Liver (tissue), 9 donors: ENCODE results near the gene CCNH. TPM values are rescaled to one million over a fixed set of nuclear protein-coding genes. Genes with fewer than 3 reads are reported as not detected.

ENCODE experiments used
- DNase-seq: peaks from one replicate; pipeline ENCODE4 v3.0.0-alpha.2; 2017; ENCODE audit warnings: low spot score
- H3K27ac ChIP-seq, 2 donors: one replicate each; pipeline ENCODE4 v1.7.0; 2013; ENCODE audit warnings: inconsistent platforms in 2 of 2, low read length in 2 of 2, control low read depth in 1 of 2, low read depth in 1 of 2, mild to moderate bottlenecking in 1 of 2
- H3K27me3 ChIP-seq, 4 donors: one replicate each; pipeline versions ENCODE4 v1.6.1 to v1.7.0; 2013; ENCODE audit warnings: low read length in 3 of 4, inconsistent platforms in 1 of 4, mild to moderate bottlenecking in 1 of 4, moderate library complexity in 1 of 4; ENCODE audit not compliant: control insufficient read depth in 4 of 4, insufficient read depth in 4 of 4
- H3K36me3 ChIP-seq, 4 donors: one replicate each; pipeline versions ENCODE4 v1.6.1 to v1.7.0; 2013; ENCODE audit warnings: low read length in 3 of 4, mild to moderate bottlenecking in 3 of 4, low read depth in 1 of 4, moderate library complexity in 1 of 4; ENCODE audit not compliant: control insufficient read depth in 4 of 4, insufficient read depth in 3 of 4
- H3K4me1 ChIP-seq, 4 donors: one replicate each; pipeline versions ENCODE4 v1.6.1 to v1.7.0; 2013; ENCODE audit warnings: low read length in 3 of 4, mild to moderate bottlenecking in 3 of 4, moderate library complexity in 1 of 4; ENCODE audit not compliant: control insufficient read depth in 4 of 4, insufficient read depth in 4 of 4
- H3K4me3 ChIP-seq, 3 donors: one replicate each; pipeline versions ENCODE4 v1.6.1 to v1.7.0; 2013; ENCODE audit warnings: low read length in 3 of 3, control low read depth in 1 of 3, low read depth in 1 of 3, mild to moderate bottlenecking in 1 of 3
- H3K9ac ChIP-seq, 2 donors: one replicate each; pipeline ENCODE4 v1.7.0; 2013; ENCODE audit warnings: low read length in 2 of 2, mild to moderate bottlenecking in 2 of 2, moderate library complexity in 2 of 2, control low read depth in 1 of 2, low read depth in 1 of 2
- H3K9me3 ChIP-seq, 4 donors: one replicate each; pipeline versions ENCODE4 v1.6.1 to v1.7.0; 2013; ENCODE audit warnings: low read length in 3 of 4; ENCODE audit not compliant: control insufficient read depth in 4 of 4
- ATF3 ChIP-seq: IDR thresholded peaks from 2 replicates; pipeline ENCODE4 v1.6.1; 2016; ENCODE audit warnings: antibody characterized with exemption
- EGR1 ChIP-seq, 2 donors: IDR thresholded peaks; 2 replicates each; pipeline ENCODE4 v1.6.1; 2016 to 2018; ENCODE audit warnings: antibody characterized with exemption in 2 of 2, low read depth in 2 of 2
- FOXA1 ChIP-seq: IDR thresholded peaks from 2 replicates; pipeline ENCODE4 v1.6.1; 2016; ENCODE audit warnings: antibody characterized with exemption
- FOXA2 ChIP-seq: IDR thresholded peaks from 2 replicates; pipeline ENCODE4 v1.6.1; 2016; ENCODE audit warnings: antibody characterized with exemption
- GABPA ChIP-seq, 2 donors: IDR thresholded peaks in 1 of 2; conservative IDR thresholded peaks in 1 of 2; 2 replicates each; pipeline ENCODE4 v1.6.1; 2016; ENCODE audit warnings: antibody characterized with exemption in 2 of 2, mild to moderate bottlenecking in 1 of 2, moderate library complexity in 1 of 2
- HNF4A ChIP-seq, 2 donors: conservative IDR thresholded peaks; 2 replicates each; pipeline ENCODE4 v1.6.1; 2016; ENCODE audit warnings: antibody characterized with exemption in 2 of 2, mild to moderate bottlenecking in 2 of 2
- HNF4G ChIP-seq: IDR thresholded peaks from 2 replicates; pipeline ENCODE4 v1.6.1; 2016; ENCODE audit warnings: antibody characterized with exemption
- JUND ChIP-seq, 2 donors: IDR thresholded peaks; 2 replicates each; pipeline ENCODE4 v1.6.1; 2016; ENCODE audit warnings: antibody characterized with exemption in 2 of 2
- NR2F2 ChIP-seq: IDR thresholded peaks from 2 replicates; pipeline ENCODE4 v1.6.1; 2016; ENCODE audit warnings: antibody characterized with exemption
- REST ChIP-seq: IDR thresholded peaks from 2 replicates; pipeline ENCODE4 v1.6.1; 2016; ENCODE audit warnings: antibody characterized with exemption, mild to moderate bottlenecking
- TAF1 ChIP-seq: conservative IDR thresholded peaks from 2 replicates; pipeline ENCODE4 v1.6.1; 2016; ENCODE audit warnings: antibody characterized with exemption, mild to moderate bottlenecking
- YY1 ChIP-seq: IDR thresholded peaks from 2 replicates; pipeline ENCODE4 v1.6.1; 2016; ENCODE audit warnings: antibody characterized with exemption, mild to moderate bottlenecking
- ZBTB33 ChIP-seq: IDR thresholded peaks from 2 replicates; pipeline ENCODE4 v1.6.1; 2016; ENCODE audit warnings: antibody characterized with exemption
- WGBS: extraction: QIAGEN DNeasy Blood & Tissue Kit; methylation state at CpG from one replicate; pipeline ENCODE4 v1.1.7; 2013; 5-methylcytosine and 5-hydroxymethylcytosine counted together
- polyA plus RNA-seq, 2 donors: library from polyadenylated mRNA; stranded (reverse) in 1 of 2; unstranded in 1 of 2; fragments of 200-250 nt in 1 of 2; fragments of >200 nt in 1 of 2; fragmentation: Nextera tagmentation in 1 of 2; extraction: Ambion mirVana in 1 of 2; gene quantifications; one replicate each; pipeline versions ENCODE4 v1.2.1 to v1.2.3, GENCODE V29; 2013 to 2015
- total RNA-seq, 2 donors: library from RNA; depleted of rRNA; stranded (reverse); fragments of >200 nt; gene quantifications; one replicate each; pipeline ENCODE4 v1.2.3, GENCODE V29; 2014
- TF ChIP-seq, protein P1 (sequence below): IDR thresholded peaks from 2 replicates; pipeline ENCODE4 v1.6.1; 2016; ENCODE audit warnings: antibody characterized with exemption
- TF ChIP-seq, protein P2 (sequence below): fragments of 150-350 bp; IDR thresholded peaks from 2 replicates; pipeline ENCODE4 v1.5.1; 2017; ENCODE audit warnings: improper control_type of control experiment, low read depth, low read length; ENCODE audit not compliant: missing input control
- donor health status: healthy.
- donor health status: healthy.
- donor health status: healthy.
- donor health status: healthy.
- donor health status: healthy.

Gene CCNH
- total and polyA plus RNA-seq, 4 donors = 21.9 to 56.6 (median 33.3) TPM

DNA sequence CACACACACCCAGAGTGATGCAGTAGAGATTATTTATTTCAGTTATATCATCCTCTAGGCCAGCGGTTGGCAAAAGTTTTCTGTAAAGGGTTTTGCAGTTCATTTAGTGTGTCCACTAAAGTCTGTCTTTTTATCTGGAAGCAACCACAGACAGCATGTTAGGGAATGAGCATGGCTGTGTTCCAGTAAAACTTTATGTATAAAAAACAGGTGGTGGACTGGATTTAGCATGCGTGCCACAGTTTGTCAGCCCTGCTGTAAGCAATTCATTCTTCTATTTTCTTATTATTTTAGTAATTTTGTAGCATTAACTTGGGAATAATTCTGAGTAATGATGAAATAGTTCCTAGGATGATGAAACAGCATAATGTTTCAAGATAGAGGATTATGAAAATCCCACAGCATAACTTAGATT is 51.7 kb downstream of the CCNH start:
- no peak for DNase-seq
- Histone ChIP-seq H3K4me3 (no peak overlapping the region), H3K27ac (no peak overlapping the region), H3K36me3 (peaks cover 0 to 9% (median 9%) of the 10 kb centered on the region in 4 donors), H3K9ac (no peak overlapping the region), H3K9me3 (no peaks in the 10 kb centered on the region), H3K27me3 (no peaks in the 10 kb centered on the region), H3K4me1 (no peaks in the 10 kb centered on the region)
- 94% methylated on average over 2 of the region's 2 CpGs for WGBS
- no peak for TF ChIP-seq NR2F2
- TF ChIP-seq FOXA1 = no peak

- DNase-seq = no peak
- Histone ChIP-seq H3K27ac (no peak overlapping the region), H3K9ac (no peak overlapping the region), H3K27me3 (no peaks in the 10 kb centered on the region), H3K9me3 (no peaks in the 10 kb centered on the region), H3K4me1 (no peaks in the 10 kb centered on the region), H3K4me3 (no peak overlapping the region), H3K36me3 (peaks cover 0 to 9% (median 7%) of the 10 kb centered on the region in 4 donors)
- TF ChIP-seq JUND (IDR thresholded peaks at IDR 0.05) = no peak
- TF ChIP-seq, protein P1, sequence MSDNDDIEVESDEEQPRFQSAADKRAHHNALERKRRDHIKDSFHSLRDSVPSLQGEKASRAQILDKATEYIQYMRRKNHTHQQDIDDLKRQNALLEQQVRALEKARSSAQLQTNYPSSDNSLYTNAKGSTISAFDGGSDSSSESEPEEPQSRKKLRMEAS = no peak
- WGBS = 94% methylated on average over 11 of the region's 11 CpGs
Observed at GRCh38 chr5:87360132-87360531, 52.6 kb downstream of the CCNH start.

- Histone ChIP-seq H3K9ac (no peak overlapping the region), H3K36me3 (peaks cover 0 to 10% (median 6%) of the 10 kb centered on the region in 4 donors), H3K9me3 (no peaks in the 10 kb centered on the region), H3K27me3 (no peaks in the 10 kb centered on the region), H3K4me3 (no peak overlapping the region), H3K4me1 (no peaks in the 10 kb centered on the region), H3K27ac (no peak overlapping the region)
- TF ChIP-seq FOXA2 (no peak), HNF4A (conservative IDR thresholded peaks at IDR 0.05) (no peak), FOXA1 (no peak), GABPA (IDR thresholded peaks at IDR 0.05 in 1 of 2, conservative IDR thresholded peaks at IDR 0.05 in 1 of 2) (no peak)
- TF ChIP-seq, protein P1 = no peak
- TF ChIP-seq, protein P2, sequence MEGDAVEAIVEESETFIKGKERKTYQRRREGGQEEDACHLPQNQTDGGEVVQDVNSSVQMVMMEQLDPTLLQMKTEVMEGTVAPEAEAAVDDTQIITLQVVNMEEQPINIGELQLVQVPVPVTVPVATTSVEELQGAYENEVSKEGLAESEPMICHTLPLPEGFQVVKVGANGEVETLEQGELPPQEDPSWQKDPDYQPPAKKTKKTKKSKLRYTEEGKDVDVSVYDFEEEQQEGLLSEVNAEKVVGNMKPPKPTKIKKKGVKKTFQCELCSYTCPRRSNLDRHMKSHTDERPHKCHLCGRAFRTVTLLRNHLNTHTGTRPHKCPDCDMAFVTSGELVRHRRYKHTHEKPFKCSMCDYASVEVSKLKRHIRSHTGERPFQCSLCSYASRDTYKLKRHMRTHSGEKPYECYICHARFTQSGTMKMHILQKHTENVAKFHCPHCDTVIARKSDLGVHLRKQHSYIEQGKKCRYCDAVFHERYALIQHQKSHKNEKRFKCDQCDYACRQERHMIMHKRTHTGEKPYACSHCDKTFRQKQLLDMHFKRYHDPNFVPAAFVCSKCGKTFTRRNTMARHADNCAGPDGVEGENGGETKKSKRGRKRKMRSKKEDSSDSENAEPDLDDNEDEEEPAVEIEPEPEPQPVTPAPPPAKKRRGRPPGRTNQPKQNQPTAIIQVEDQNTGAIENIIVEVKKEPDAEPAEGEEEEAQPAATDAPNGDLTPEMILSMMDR = no peak
- no peak for DNase-seq
- 93% methylated on average over 2 of the region's 2 CpGs for whole genome bisulfite sequencing
Observed at GRCh38 chr5:87359106-87359505, 53.6 kb downstream of the CCNH start.

DNA sequence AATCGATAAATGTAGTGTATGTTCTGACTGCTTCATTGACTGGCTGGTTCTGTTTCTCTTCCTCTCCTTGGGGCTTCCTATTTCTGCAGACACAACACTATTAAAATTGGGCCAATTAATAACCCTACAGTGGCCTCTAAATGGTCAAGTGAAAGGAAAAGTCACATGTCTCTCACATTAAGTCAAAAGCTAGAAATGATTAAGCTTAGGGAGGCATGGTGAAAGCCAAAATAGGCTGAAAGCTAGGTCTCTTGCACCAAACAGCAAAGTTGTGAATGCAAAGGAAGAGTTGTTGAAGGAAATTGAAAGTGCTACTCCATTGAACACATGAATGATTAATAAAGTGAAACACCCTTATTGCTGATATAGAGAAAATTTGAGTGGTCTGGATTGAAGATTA is 58.2 kb downstream of the CCNH start:
- Histone ChIP-seq H3K27ac (no peak overlapping the region), H3K9me3 (no peaks in the 10 kb centered on the region), H3K4me1 (no peaks in the 10 kb centered on the region), H3K36me3 (peaks cover 2 to 5% (median 2%) of the 10 kb centered on the region in 4 donors), H3K27me3 (no peaks in the 10 kb centered on the region), H3K9ac (no peak overlapping the region), H3K4me3 (no peak overlapping the region)
- WGBS = 100% methylated on average over 1 of the region's 1 CpG
- no peak for DNase-seq
- TF ChIP-seq REST (no peak), TAF1 (no peak), YY1 (no peak), ZBTB33 (no peak), JUND (IDR thresholded peaks at IDR 0.05) (no peak), EGR1 (IDR thresholded peaks at IDR 0.05; ENCODE audit: low read depth in 2 of 2) (no peak), FOXA2 (no peak), HNF4G (no peak), GABPA (IDR thresholded peaks at IDR 0.05 in 1 of 2, conservative IDR thresholded peaks at IDR 0.05 in 1 of 2) (no peak), ATF3 (no peak)
